Fibroblast of mammary gland (primary cell): ENCODE results near the gene RGS19.
"Not testable (repeated sequence)": the region's sequence is repeated elsewhere in the genome, so short reads cannot be mapped to it uniquely, and the experiment has no call there.

Experiments
- DNase-seq: peaks from one replicate; pipeline ENCODE4 v3.0.0-alpha.2; 2010; ENCODE audit warnings: low read depth
- H3K4me3 ChIP-seq: 2 replicates; pipeline ENCODE4 v1.5.1; 2011; ENCODE audit warnings: low read depth, mild to moderate bottlenecking, low read length, moderate library complexity; ENCODE audit not compliant: control insufficient read depth
- CTCF ChIP-seq: conservative IDR thresholded peaks from 2 replicates; pipeline ENCODE4 v1.5.1; 2011; ENCODE audit warnings: low read depth, low read length, inconsistent platforms; ENCODE audit not compliant: control insufficient read depth, insufficient read depth

The RGS19 gene

GRCh38 chr20:64079273-64080012 is at the start of gene RGS19:
Gene RGS19 (minus strand): TSS chr20:64079518. CDS start chr20:64076886, 2,632 bp downstream.
- peak; percentile 44 for DNase-seq
- TF ChIP-seq CTCF = no peak
- peak within 1 kb of the TSS; percentile 61 for H3K4me3 ChIP-seq

DNA sequence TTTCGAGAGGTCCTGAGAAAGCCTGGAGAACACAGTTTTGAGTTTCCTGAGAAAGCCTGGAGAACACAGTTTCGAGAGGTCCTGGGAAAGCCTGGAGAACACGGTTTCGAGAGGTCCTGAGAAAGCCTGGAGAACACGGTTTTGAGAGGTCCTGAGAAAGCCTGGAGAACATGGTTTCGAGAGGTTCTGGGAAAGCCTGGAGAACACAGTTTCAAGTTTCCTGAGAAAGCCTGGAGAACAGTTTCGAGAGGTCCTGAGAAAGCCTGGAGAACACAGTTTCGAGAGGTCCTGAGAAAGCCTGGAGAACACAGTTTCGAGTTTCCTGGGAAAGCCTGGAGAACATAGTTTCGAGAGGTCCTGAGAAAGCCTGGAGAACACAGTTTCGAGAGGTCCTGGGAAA is 44.2 kb upstream of the RGS19 start:
- DNase-seq, H3K4me3 ChIP-seq: not testable (repeated sequence)

DNA sequence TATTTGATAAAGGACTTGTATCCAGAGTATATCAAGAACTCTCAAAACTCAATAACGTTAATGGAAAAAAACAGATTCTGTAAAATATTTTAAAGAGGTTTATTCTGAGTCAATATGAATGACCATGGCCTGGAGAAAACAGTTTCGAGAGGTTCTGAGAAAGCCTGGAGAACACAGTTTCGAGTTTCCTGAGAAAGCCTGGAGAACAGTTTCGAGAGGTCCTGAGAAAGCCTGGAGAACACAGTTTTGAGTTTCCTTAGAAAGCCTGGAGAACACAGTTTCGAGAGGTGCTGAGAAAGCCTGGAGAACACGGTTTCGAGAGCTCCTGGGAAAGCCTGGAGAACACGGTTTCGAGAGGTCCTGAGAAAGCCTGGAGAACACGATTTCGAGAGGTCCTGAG is 43.6 kb upstream of the RGS19 start:
- DNase-seq, H3K4me3 ChIP-seq: not testable (repeated sequence)

DNA sequence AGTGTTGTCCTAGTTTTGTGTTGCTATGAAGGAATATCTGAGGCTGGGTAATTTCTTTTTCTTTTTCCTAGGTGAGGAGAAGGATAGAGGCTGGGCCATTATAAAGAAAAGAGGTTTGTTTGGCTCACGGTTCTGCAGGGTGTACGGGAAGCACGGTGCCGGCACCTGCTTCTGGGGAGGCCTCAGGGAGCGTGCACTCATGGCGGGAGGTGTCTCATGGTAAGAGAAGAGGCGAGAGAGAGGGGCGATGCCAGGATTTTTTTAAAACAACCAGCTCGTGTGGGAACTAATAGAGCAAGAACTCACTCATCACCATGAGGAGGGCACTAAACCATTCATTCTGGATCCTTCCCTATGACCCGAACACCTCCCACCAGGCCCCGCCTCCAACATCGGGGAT is 42.3 kb upstream of the RGS19 start:
- no peak for DNase-seq
- H3K4me3 ChIP-seq = no peak overlapping the region
- TF ChIP-seq CTCF = no peak

DNA sequence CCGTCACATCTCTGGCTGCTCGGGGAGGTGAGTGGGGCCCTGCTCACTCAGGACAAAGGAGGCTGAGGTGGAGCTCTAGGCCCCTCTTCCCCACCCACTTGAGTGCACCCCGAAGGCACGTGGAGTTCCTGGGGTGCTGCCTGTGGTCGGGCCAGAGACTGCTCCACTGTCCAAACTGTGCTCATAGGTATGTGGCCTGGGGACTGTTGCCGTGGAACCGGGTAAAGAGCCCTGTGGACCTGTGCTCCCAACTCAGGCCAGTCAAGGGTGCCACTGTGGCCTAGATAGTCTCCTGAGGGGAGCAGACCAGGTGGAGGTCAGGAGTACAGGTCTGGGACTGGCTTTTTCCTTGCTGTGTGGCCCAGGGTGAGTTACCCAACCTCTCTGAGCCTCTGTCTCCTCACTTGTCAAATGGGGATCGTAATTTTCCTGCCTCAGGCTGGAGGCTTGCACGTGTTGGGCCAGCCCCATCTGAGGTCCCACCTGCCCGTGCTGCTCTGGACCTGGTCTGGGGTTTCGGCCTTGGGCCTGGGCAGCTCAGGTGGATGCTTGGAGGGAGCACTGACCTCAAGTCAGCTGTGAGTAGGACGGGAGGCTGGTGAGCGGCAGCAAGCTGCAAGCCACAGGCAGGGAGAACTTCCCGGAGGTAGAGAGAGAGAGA is 40.5 kb upstream of the RGS19 start:
- no peak overlapping the region for H3K4me3 ChIP-seq
- TF ChIP-seq CTCF = no peak

DNA sequence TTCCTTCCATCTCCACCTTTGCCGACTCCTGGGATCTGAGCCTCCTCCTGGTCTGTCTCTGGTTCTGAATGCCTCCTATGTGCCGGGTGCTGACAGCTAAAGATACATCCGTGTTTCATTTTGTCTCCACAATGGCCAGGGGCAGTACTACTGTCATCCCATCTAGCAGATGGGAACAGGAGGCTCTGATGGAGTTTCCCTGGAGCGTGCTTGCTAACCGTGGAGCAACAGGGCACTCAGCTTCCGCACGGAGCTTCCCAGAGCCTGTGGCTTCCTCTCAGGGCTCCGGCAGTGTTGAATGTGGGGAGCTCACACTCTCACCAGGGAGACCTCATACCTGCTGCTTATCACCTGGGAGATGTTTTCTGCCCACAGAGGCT is 40.0 kb upstream of the RGS19 start:
- no peak overlapping the region for H3K4me3 ChIP-seq
- no peak for TF ChIP-seq CTCF
- DNase-seq = no peak

More for the DNA sequence above, 40.5 kb upstream of the RGS19 start:
- DNase-seq = peak; percentile 3

- not testable (repeated sequence) for DNase-seq
Observed at GRCh38 chr20:64117432-64117777, 38.1 kb upstream of the RGS19 start.

DNA sequence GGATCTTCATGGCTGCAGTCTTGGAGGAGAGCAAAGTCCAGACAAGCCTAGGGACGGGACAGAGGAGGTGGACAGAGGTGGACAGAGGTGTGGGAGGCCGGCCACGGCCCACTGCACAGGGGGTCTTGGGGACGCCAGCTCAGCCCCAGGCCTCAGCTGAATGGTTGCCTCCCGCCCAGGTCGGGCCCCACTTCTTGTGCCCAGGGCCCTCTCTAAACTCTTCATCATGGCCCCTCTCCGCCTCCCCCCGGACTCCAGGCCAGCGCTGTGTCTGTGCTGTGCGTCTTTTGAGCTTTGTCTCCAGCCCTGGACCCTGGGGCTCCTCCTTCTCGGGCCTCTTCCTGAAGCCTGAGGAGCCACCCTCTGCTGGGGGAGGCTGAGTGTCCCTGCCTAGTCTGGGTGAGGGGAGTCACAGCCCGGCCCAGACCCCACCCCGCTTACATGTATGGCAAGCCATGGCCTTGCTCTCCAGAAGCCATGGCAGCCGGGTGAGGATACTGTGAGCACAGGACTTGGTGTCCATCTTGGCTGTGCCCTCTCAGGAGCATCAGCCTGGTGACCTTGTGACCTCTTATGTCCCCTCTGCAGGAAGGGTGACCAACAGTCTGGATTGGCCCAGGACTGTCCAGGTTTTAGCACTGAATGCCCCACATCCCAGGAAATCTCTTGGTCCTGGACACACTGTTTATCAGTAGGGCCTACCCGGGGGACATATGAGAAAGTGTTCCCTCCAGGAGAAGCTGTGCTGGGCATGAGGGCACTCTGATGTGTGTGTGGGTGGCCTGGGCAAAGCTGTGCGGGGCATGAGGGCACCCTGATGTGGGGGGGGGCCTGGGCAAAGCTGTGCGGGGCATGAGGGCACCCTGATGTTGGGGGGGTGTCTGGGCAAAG is 37.5 kb upstream of the RGS19 start:
- no peak overlapping the region for H3K4me3 ChIP-seq
- TF ChIP-seq CTCF = no peak
- no peak for DNase-seq

More at GRCh38 chr20:64117432-64117777, 38.1 kb upstream of the RGS19 start:
- not testable (repeated sequence) for H3K4me3 ChIP-seq
